CD8-positive, alpha-beta memory T cell (primary cell): Measurements from ENCODE around the gene MCM9. TPM values are rescaled to one million over a fixed set of nuclear protein-coding genes. Genes with fewer than 3 reads are reported as not detected.
"Not testable (repeated sequence)": the region's sequence is repeated elsewhere in the genome, so short reads cannot be mapped to it uniquely, and the experiment has no call there.

Source experiments
- CTCF ChIA-PET: fragments of 350-600 bp; sonication (Branson Sonifier 250); formaldehyde crosslinking; loops from one replicate; lab custom pipeline; 2021; ENCODE audit warnings: antibody characterized with exemption; lab: Charles Lee
- POLR2A ChIA-PET: fragments of 350-600 bp; sonication (Branson Sonifier 250); formaldehyde crosslinking; loops from one replicate; lab custom pipeline; 2021; ENCODE audit warnings: antibody characterized with exemption; lab: Charles Lee
- DNase-seq, 5 donors: peaks; one replicate each; pipeline versions ENCODE4 v3.0.0 to v3.0.0-alpha.2; 2020 to 2022; ENCODE audit warnings: mixed read lengths in 1 of 5
- H3K27ac ChIP-seq: one replicate; pipeline ENCODE4 v1.7.0; 2013; ENCODE audit warnings: low read depth, mild to moderate bottlenecking, low read length, moderate library complexity
- H3K27me3 ChIP-seq: 2 replicates; pipeline ENCODE4 v1.7.0; 2013; ENCODE audit warnings: low read length, mild to moderate bottlenecking; ENCODE audit not compliant: insufficient read depth, poor library complexity, severe bottlenecking
- H3K36me3 ChIP-seq: 2 replicates; pipeline ENCODE4 v1.7.0; 2013; ENCODE audit warnings: mild to moderate bottlenecking, low read length, moderate library complexity; ENCODE audit not compliant: insufficient read depth
- H3K4me1 ChIP-seq: 2 replicates; pipeline ENCODE4 v1.7.0; 2013; ENCODE audit warnings: mild to moderate bottlenecking, low read length, moderate library complexity; ENCODE audit not compliant: insufficient read depth
- H3K4me3 ChIP-seq: 2 replicates; pipeline ENCODE4 v1.7.0; 2013; ENCODE audit warnings: mild to moderate bottlenecking, low read length
- H3K9me3 ChIP-seq: 2 replicates; pipeline ENCODE4 v1.7.0; 2013; ENCODE audit warnings: mild to moderate bottlenecking, low read length
- H3K27ac Mint-ChIP-seq, 8 donors: one replicate each; pipeline ENCODE4 v1.8.0; 2020 to 2021; ENCODE audit warnings: mixed read lengths in 8 of 8, mild to moderate bottlenecking in 6 of 8, inconsistent platforms in 3 of 8, moderate library complexity in 3 of 8
- H3K27me3 Mint-ChIP-seq, 2 donors: one replicate each; pipeline ENCODE4 v1.8.0; 2020 to 2021; ENCODE audit warnings: mixed read lengths in 2 of 2, mild to moderate bottlenecking in 1 of 2, moderate library complexity in 1 of 2
- H3K36me3 Mint-ChIP-seq, 3 donors: one replicate each; pipeline ENCODE4 v1.8.0; 2020 to 2021; ENCODE audit warnings: mixed read lengths in 3 of 3, inconsistent platforms in 1 of 3, mild to moderate bottlenecking in 1 of 3
- H3K4me1 Mint-ChIP-seq, 3 donors: one replicate each; pipeline ENCODE4 v1.8.0; 2020 to 2021; ENCODE audit warnings: mixed read lengths in 3 of 3, inconsistent platforms in 1 of 3, mild to moderate bottlenecking in 1 of 3
- H3K4me3 Mint-ChIP-seq, 7 donors: one replicate each; pipeline ENCODE4 v1.8.0; 2020 to 2021; ENCODE audit warnings: mixed read lengths in 7 of 7, mild to moderate bottlenecking in 6 of 7, moderate library complexity in 4 of 7, inconsistent platforms in 2 of 7
- H3K9me3 Mint-ChIP-seq, 5 donors: one replicate each; pipeline ENCODE4 v1.8.0; 2020 to 2022; ENCODE audit warnings: mixed read lengths in 5 of 5, mild to moderate bottlenecking in 3 of 5, moderate library complexity in 2 of 5, inconsistent platforms in 1 of 5
- polyA plus RNA-seq: library from polyadenylated mRNA; unstranded; fragments of 300-500 nt; fragmentation: Illumina TruSeq; gene quantifications from one replicate; pipeline ENCODE4 v1.2.3, GENCODE V29; 2021
- total RNA-seq, 2 experiments: library from RNA; stranded (reverse); gene quantifications; one replicate each; pipeline ENCODE4 v1.2.3, GENCODE V29; 2021

MCM9 gene
- total and polyA plus RNA-seq, 3 experiments from 2014 or later = 18.0 to 25.2 (median 21.3) TPM

- H3K27me3 ChIP-seq, H3K36me3 Mint-ChIP-seq, H3K27ac ChIP-seq, H3K4me3 ChIP-seq, H3K9me3 Mint-ChIP-seq, H3K4me3 Mint-ChIP-seq, H3K36me3 ChIP-seq, DNase-seq, CTCF ChIA-PET, H3K9me3 ChIP-seq, POLR2A ChIA-PET, H3K27me3 Mint-ChIP-seq: not testable (repeated sequence)
- Mint-ChIP-seq H3K4me1 (peaks cover 22 to 29% (median 25%) of the 10 kb centered on the region in 3 donors), H3K27ac (peak overlapping the region in 1 of 8 donors; percentile 29)
- H3K4me1 ChIP-seq = peaks cover 16% of the 10 kb centered on the region
Measured at GRCh38 chr6:118765316-118765715, 169.6 kb downstream of the MCM9 start.

- Mint-ChIP-seq H3K27me3 (peaks cover 0 to 4% of the 10 kb centered on the region in 2 donors), H3K4me3 (no peak overlapping the region), H3K4me1 (peaks cover 19 to 23% (median 20%) of the 10 kb centered on the region in 3 donors), H3K27ac (no peak overlapping the region), H3K36me3 (peaks cover 0 to 3% (median 0%) of the 10 kb centered on the region in 3 donors), H3K9me3 (no peaks in the 10 kb centered on the region)
- no peaks in the 10 kb centered on the region for H3K36me3 ChIP-seq
- ChIA-PET CTCF (no interaction called here), POLR2A (no interaction called here)
- no peaks in the 10 kb centered on the region for H3K9me3 ChIP-seq
- peaks cover 16% of the 10 kb centered on the region for H3K4me1 ChIP-seq
- H3K27me3 ChIP-seq = no peaks in the 10 kb centered on the region
- no peak for DNase-seq
- no peak overlapping the region for H3K27ac ChIP-seq
- no peak overlapping the region for H3K4me3 ChIP-seq
Measured at GRCh38 chr6:118764766-118765165, 170.2 kb downstream of the MCM9 start.

Other genes with a start within 250 kb of the MCM9 start
- gene ASF1A, start 41.0 kb downstream of the MCM9 start, total RNA-seq = 10 to 100 TPM; 42.6 to 46.1 TPM
- 57.2 TPM for gene ASF1A, start 41.0 kb downstream of the MCM9 start, polyA plus RNA-seq
- gene FAM184A, start 143.5 kb upstream of the MCM9 start, total RNA-seq = 1 to 10 TPM; 2.0 to 2.2 TPM
- 0.85 TPM for gene FAM184A, start 143.5 kb upstream of the MCM9 start, polyA plus RNA-seq